H1 (cell line): ENCODE data around the gene SUB1. TPM values are rescaled to one million over a fixed set of nuclear protein-coding genes. Genes with fewer than 3 reads are reported as not detected.

Experiments
- CTCF ChIA-PET: fragments of 300-600 bp; sonication (Branson Sonifier 250); formaldehyde crosslinking; loops from one replicate; lab custom pipeline; 2021; ENCODE audit not compliant: partially characterized antibody; lab: Charles Lee
- POLR2A ChIA-PET: fragments of 300-600 bp; sonication (Branson Sonifier 250); formaldehyde crosslinking; loops from one replicate; lab custom pipeline; 2021; ENCODE audit warnings: inconsistent platforms; ENCODE audit not compliant: partially characterized antibody; lab: Charles Lee
- DNase-seq, 2 experiments: peaks; one replicate each; pipeline versions ENCODE4 v3.0.0 to v3.0.0-alpha.2; 2010 to 2022; ENCODE audit warnings: low spot score in 2 of 2, low read depth in 1 of 2, mixed read lengths in 1 of 2
- FAIRE-seq: peaks from 2 replicates; lab custom pipeline; 2011; peaks lifted over from hg19 to GRCh38; lab: Jason Lieb, UNC
- H2AFZ ChIP-seq: 2 replicates; pipeline ENCODE4 v1.8.1; 2012; ENCODE audit warnings: low read length, inconsistent platforms
- H2AK5ac ChIP-seq: 2 replicates; pipeline ENCODE4 v1.6.1; 2013; ENCODE audit warnings: low read depth, low read length
- H2BK120ac ChIP-seq: replicated peaks from 2 replicates; pipeline ENCODE3; 2013; ENCODE audit warnings: low read depth, low read length, inconsistent platforms
- H2BK12ac ChIP-seq: 2 replicates; pipeline ENCODE4 v1.6.1; 2013; ENCODE audit warnings: low read depth, low read length
- H2BK15ac ChIP-seq: 2 replicates; pipeline ENCODE4 v1.6.1; 2013; ENCODE audit warnings: low read length
- H2BK20ac ChIP-seq: 2 replicates; pipeline ENCODE4 v1.6.1; 2013; ENCODE audit warnings: low read length
- H2BK5ac ChIP-seq: 2 replicates; pipeline ENCODE4 v1.6.1; 2013; ENCODE audit warnings: low read depth, low read length
- H3K14ac ChIP-seq: 2 replicates; pipeline ENCODE4 v1.6.1; 2013; ENCODE audit warnings: inconsistent platforms; ENCODE audit not compliant: insufficient read length
- H3K18ac ChIP-seq: 2 replicates; pipeline ENCODE4 v1.6.1; 2013; ENCODE audit warnings: low read length; ENCODE audit errors: extremely low read depth
- H3K23ac ChIP-seq: 2 replicates; pipeline ENCODE4 v1.6.1; 2013; ENCODE audit warnings: inconsistent platforms; ENCODE audit not compliant: insufficient read length
- H3K23me2 ChIP-seq: 2 replicates; pipeline ENCODE4 v1.6.1; 2013; ENCODE audit warnings: low read depth, low read length
- H3K27ac ChIP-seq: 2 replicates; pipeline ENCODE4 v1.6.1; 2011; ENCODE audit warnings: low read depth, low read length, inconsistent platforms
- H3K27me3 ChIP-seq, 4 experiments: replicated peaks in 1 of 4; 1 replicate in 1 of 4; 2 replicates in 3 of 4; pipeline versions ENCODE4 v1.6.1 to v1.8.1; 2011 to 2013; ENCODE audit warnings: low read length in 3 of 4, mild to moderate bottlenecking in 3 of 4, inconsistent platforms in 2 of 4, mixed read lengths in 2 of 4, moderate library complexity in 1 of 4; ENCODE audit not compliant: control insufficient read depth in 3 of 4, insufficient read depth in 3 of 4; ENCODE audit errors: extremely low read depth in 1 of 4
- H3K36me3 ChIP-seq, 4 experiments: 2 replicates each; pipeline versions ENCODE4 v1.6.1 to v1.8.1; 2011 to 2013; ENCODE audit warnings: mild to moderate bottlenecking in 4 of 4, low read length in 3 of 4, moderate library complexity in 2 of 4, control low read depth in 1 of 4, inconsistent platforms in 1 of 4; ENCODE audit not compliant: insufficient read depth in 4 of 4, control insufficient read depth in 2 of 4
- H3K4ac ChIP-seq: replicated peaks from 2 replicates; pipeline ENCODE3; 2013; ENCODE audit warnings: low read length, low read depth, mixed read lengths, inconsistent platforms; ENCODE audit not compliant: insufficient read length
- H3K4me1 ChIP-seq, 4 experiments: replicated peaks in 1 of 4; 1 replicate in 1 of 4; 2 replicates in 3 of 4; pipeline versions ENCODE4 v1.6.1 to v1.8.1; 2011 to 2013; ENCODE audit warnings: low read length in 3 of 4, inconsistent platforms in 2 of 4, mixed read lengths in 1 of 4; ENCODE audit not compliant: insufficient read depth in 4 of 4, control insufficient read depth in 3 of 4
- H3K4me2 ChIP-seq, 2 experiments: 2 replicates each; pipeline versions ENCODE4 v1.6.1 to v1.8.1; 2011 to 2013; ENCODE audit warnings: low read depth in 2 of 2, low read length in 2 of 2, control low read depth in 1 of 2, inconsistent platforms in 1 of 2, mild to moderate bottlenecking in 1 of 2; ENCODE audit not compliant: insufficient read depth in 1 of 2
- H3K4me3 ChIP-seq, 4 experiments: fragments of 200-600, 300-600 bp in 1 of 4; sonication (generic), shearing (Covaris generic), sonication (Bioruptor Twin) in 1 of 4; 2 replicates each; pipeline versions ENCODE4 v1.5.1 to v1.8.1; 2011 to 2016; ENCODE audit warnings: low read length in 4 of 4, low read depth in 3 of 4, control low read depth in 2 of 4, inconsistent platforms in 2 of 4, mild to moderate bottlenecking in 2 of 4, mixed read lengths in 1 of 4, moderate library complexity in 1 of 4; ENCODE audit not compliant: insufficient read depth in 2 of 4; ENCODE audit errors: extremely low read depth in 1 of 4
- H3K56ac ChIP-seq: replicated peaks from 2 replicates; pipeline ENCODE3; 2013; ENCODE audit warnings: low read depth, mild to moderate bottlenecking, mixed read lengths, low read length, inconsistent platforms; ENCODE audit not compliant: insufficient read length
- H3K79me1 ChIP-seq: 2 replicates; pipeline ENCODE4 v1.6.1; 2013; ENCODE audit warnings: low read depth, low read length, control low read depth
- H3K79me2 ChIP-seq, 2 experiments: 2 replicates each; pipeline versions ENCODE4 v1.6.1 to v1.8.1; 2012 to 2013; ENCODE audit warnings: low read length in 2 of 2, mild to moderate bottlenecking in 2 of 2, inconsistent platforms in 1 of 2; ENCODE audit not compliant: insufficient read depth in 2 of 2, control insufficient read depth in 1 of 2
- H3K9ac ChIP-seq, 4 experiments: replicated peaks in 1 of 4; 1 replicate in 1 of 4; 2 replicates in 3 of 4; pipeline versions ENCODE4 v1.6.1 to v1.8.1; 2011 to 2013; ENCODE audit warnings: low read depth in 3 of 4, low read length in 3 of 4, control low read depth in 2 of 4, mild to moderate bottlenecking in 2 of 4, moderate library complexity in 2 of 4, inconsistent platforms in 1 of 4; ENCODE audit errors: extremely low read depth in 1 of 4
- H3K9me3 ChIP-seq, 2 experiments: 2 replicates each; pipeline versions ENCODE4 v1.6.1 to v1.8.1; 2012 to 2013; ENCODE audit warnings: mild to moderate bottlenecking in 2 of 2, moderate library complexity in 2 of 2, control low read depth in 1 of 2, inconsistent platforms in 1 of 2, low read depth in 1 of 2, low read length in 1 of 2, mixed read lengths in 1 of 2; ENCODE audit not compliant: insufficient read depth in 2 of 2
- H4K20me1 ChIP-seq, 2 experiments: replicated peaks in 1 of 2; 2 replicates each; pipeline versions ENCODE3 to v1.8.1; 2011 to 2013; ENCODE audit warnings: inconsistent platforms in 2 of 2, low read length in 2 of 2, mild to moderate bottlenecking in 1 of 2; ENCODE audit not compliant: insufficient read depth in 2 of 2, control insufficient read depth in 1 of 2
- H4K5ac ChIP-seq: 2 replicates; pipeline ENCODE4 v1.6.1; 2013; ENCODE audit warnings: low read length, low read depth, mixed read lengths, inconsistent platforms; ENCODE audit not compliant: insufficient read length
- H4K8ac ChIP-seq: 2 replicates; pipeline ENCODE4 v1.8.0; 2013; ENCODE audit warnings: mild to moderate bottlenecking, moderate library complexity, low read length, inconsistent platforms; ENCODE audit not compliant: insufficient read depth; ENCODE audit errors: extremely low read depth
- H4K91ac ChIP-seq: replicated peaks from 2 replicates; pipeline ENCODE3; 2013; ENCODE audit warnings: low read length, mixed read lengths, inconsistent platforms; ENCODE audit not compliant: insufficient read length
- CBX8 ChIP-seq: fragments of 300-800, 300-1000 bp; sonication (generic); IDR thresholded peaks from 2 replicates; pipeline ENCODE4 v1.7.1; 2016; ENCODE audit warnings: low read depth, low read length, borderline replicate concordance
- CEBPB ChIP-seq: IDR thresholded peaks from 2 replicates; pipeline ENCODE4 v1.6.1; 2012; ENCODE audit warnings: low read depth, low read length
- EGR1 ChIP-seq: IDR thresholded peaks from 2 replicates; pipeline ENCODE4 v1.6.1; 2011; ENCODE audit warnings: low read depth, low read length, borderline replicate concordance
- EP300 ChIP-seq, 2 experiments: IDR thresholded peaks; 1 replicate in 1 of 2; 2 replicates in 1 of 2; pipeline ENCODE4 v1.6.1; 2011 to 2012; ENCODE audit warnings: low read depth in 2 of 2, low read length in 2 of 2, mild to moderate bottlenecking in 2 of 2, borderline replicate concordance in 1 of 2, inconsistent platforms in 1 of 2, moderate library complexity in 1 of 2
- HDAC6 ChIP-seq: IDR thresholded peaks from one replicate; pipeline ENCODE4 v1.7.1; 2012; ENCODE audit warnings: low read depth, mild to moderate bottlenecking, inconsistent platforms, low read length, moderate library complexity
- RBBP5 ChIP-seq: IDR thresholded peaks from 2 replicates; pipeline ENCODE4 v1.7.1; 2012; ENCODE audit warnings: low read depth, mild to moderate bottlenecking, inconsistent platforms, low read length, moderate library complexity, borderline replicate concordance
- SP1 ChIP-seq: IDR thresholded peaks from 2 replicates; pipeline ENCODE4 v1.6.1; 2011; ENCODE audit warnings: low read depth, low read length
- SRF ChIP-seq: IDR thresholded peaks from 2 replicates; pipeline ENCODE4 v1.6.1; 2011; ENCODE audit warnings: mild to moderate bottlenecking, low read depth, low read length, moderate library complexity
- TAF1 ChIP-seq: IDR thresholded peaks from 2 replicates; pipeline ENCODE4 v1.6.1; 2011; ENCODE audit warnings: mild to moderate bottlenecking, low read depth, low read length
- USF2 ChIP-seq: IDR thresholded peaks from 2 replicates; pipeline ENCODE4 v1.6.1; 2011; ENCODE audit warnings: low read length, improper control_type of control experiment
- ZNF274 ChIP-seq: IDR thresholded peaks from 2 replicates; pipeline ENCODE4 v1.7.0; 2012; ENCODE audit warnings: low read length, borderline replicate concordance; ENCODE audit errors: extremely low read depth
- WGBS, 2 experiments: shearing (Covaris generic) in 1 of 2; methylation state at CpG; one replicate each; pipeline versions ENCODE4 v1.1.6 to v1.1.7; 2013 to 2015; ENCODE audit warnings: low lambda C conversion rate in 2 of 2, mixed read lengths in 2 of 2, inconsistent platforms in 1 of 2, low coverage in 1 of 2, missing lambda C conversion rate in 1 of 2; ENCODE audit not compliant: insufficient replicate concordance in 2 of 2, insufficient coverage in 1 of 2, insufficient read length in 1 of 2; ENCODE audit errors: extremely low coverage in 1 of 2, missing lambda C conversion rate in 1 of 2; 5-methylcytosine and 5-hydroxymethylcytosine counted together
- polyA plus RNA-seq, 7 experiments: library from polyadenylated mRNA; depleted of rRNA in 3 of 7; stranded (reverse) in 5 of 7; unstranded in 2 of 7; fragments of >200 nt in 5 of 7; fragments of 200-250 nt in 2 of 7; gene quantifications; 1 replicate in 5 of 7; 2 replicates in 1 of 7; 4 replicates in 1 of 7; pipeline versions ENCODE4 v1.2.1 to v1.2.3, GENCODE V29; 2011 to 2013; ENCODE audit warnings: missing spikeins in 2 of 7, mixed read lengths in 2 of 7
- total RNA-seq: library from RNA; stranded (reverse); fragmentation: NEBNext Ultra II Directional; extraction: Animal tissue kit (Norgen Biotek cat#: 25700); gene quantifications from 2 replicates; pipeline ENCODE4 v1.2.1, GENCODE V29; 2021

Gene SUB1
- total and polyA plus RNA-seq, 2 of the 8 experiments (the other 6 are each of a cell fraction or from before 2014, with no cell fraction given), result 83.9 to 325 TPM

- Histone ChIP-seq H3K9ac (no peak overlapping the region), H4K8ac (no peak overlapping the region; the same call in 1 of the 2 replicates), H2BK5ac (no peak overlapping the region), H3K56ac (no peak overlapping the region), H3K4me2 (no peak overlapping the region), H3K79me2 (peaks cover 0 to 2% of the 10 kb centered on the region in 2 experiments; a peak in 3 of 4 replicates), H3K4me3 (no peak overlapping the region), H2AFZ (peak overlapping the region; percentile 60; the same call in 1 of the 2 replicates), H3K4ac (peak overlapping the region; percentile 65), H3K36me3 (no peaks in the 10 kb centered on the region), H2AK5ac (no peak overlapping the region), H4K91ac (peak overlapping the region; percentile 22), H2BK15ac (no peak overlapping the region), H3K14ac (no peak overlapping the region), H2BK120ac (no peak overlapping the region), H3K9me3 (no peaks in the 10 kb centered on the region), H3K27ac (no peak overlapping the region), H3K79me1 (no peaks in the 10 kb centered on the region), H3K23me2 (no peaks in the 10 kb centered on the region), H4K20me1 (no peaks in the 10 kb centered on the region), H2BK20ac (no peak overlapping the region; the same call in 1 of the 2 replicates), H3K23ac (no peak overlapping the region), H2BK12ac (peak overlapping the region; percentile 2), H4K5ac (no peak overlapping the region), H3K18ac (no peak overlapping the region; the same call in 1 of the 2 replicates), H3K4me1 (peaks cover 1 to 16% (median 10%) of the 10 kb centered on the region in 4 experiments), H3K27me3 (no peaks in the 10 kb centered on the region)
- POLR2A ChIA-PET, result interaction anchor here (0.6 kb wide), 1 partner anchor 144 kb away, joined by 3 read pairs; no protein-coding TSS in a partner anchor
- CTCF ChIA-PET, result interaction anchor here (1.3 to 1.7 kb wide), 2 partner anchors 9 to 130 kb away, joined by 4 to 9 read pairs; no protein-coding TSS in a partner anchor
- DNase-seq, result no peak
- FAIRE-seq, result no peak
- WGBS, 2 experiments, result 89% methylated on average over 11 of the region's 12 CpGs; no CpG with 5 or more reads in 1 of the 2 experiments
- TF ChIP-seq ZNF274 (no peak), SRF (no peak), TAF1 (no peak), EP300 (IDR thresholded peaks at IDR 0.05; ENCODE audit: borderline replicate concordance in 1 of 2, low read depth in 2 of 2, low read length in 2 of 2) (no peak), USF2 (no peak), RBBP5 (no peak), HDAC6 (no peak), SP1 (no peak), CEBPB (no peak), CBX8 (no peak), EGR1 (no peak)
Observed at GRCh38 chr5:32581010-32581785, 4.2 kb upstream of the SUB1 start.
